IPS DF 6.9 (cell line): ENCODE measurements around the gene TRIM44.

Experiments
- DNase-seq: peaks from one replicate; pipeline ENCODE4 v3.0.0-alpha.2; 2013; ENCODE audit warnings: low read depth, low spot score
- H3K27ac ChIP-seq: one replicate; pipeline ENCODE4 v1.5.1; 2013; ENCODE audit warnings: low read length, control low read depth
- H3K27me3 ChIP-seq: 2 replicates; pipeline ENCODE4 v1.6.1; 2013; ENCODE audit warnings: mild to moderate bottlenecking, low read length; ENCODE audit not compliant: control insufficient read depth, insufficient read depth
- H3K36me3 ChIP-seq: 2 replicates; pipeline ENCODE4 v1.6.1; 2013; ENCODE audit warnings: low read length; ENCODE audit not compliant: control insufficient read depth, insufficient read depth
- H3K4me1 ChIP-seq: 2 replicates; pipeline ENCODE4 v1.6.1; 2013; ENCODE audit warnings: low read length; ENCODE audit not compliant: control insufficient read depth, insufficient read depth
- H3K4me3 ChIP-seq: 2 replicates; pipeline ENCODE4 v1.5.1; 2013; ENCODE audit warnings: mild to moderate bottlenecking, low read length
- H3K9me3 ChIP-seq: 2 replicates; pipeline ENCODE4 v1.6.1; 2013; ENCODE audit warnings: low read length, inconsistent platforms; ENCODE audit not compliant: control insufficient read depth, insufficient read depth
- WGBS: extraction: QIAGEN DNeasy Blood & Tissue Kit; methylation state at CpG from one replicate; pipeline ENCODE4 v1.1.7; 2013; ENCODE audit warnings: mixed read lengths, missing lambda C conversion rate; ENCODE audit not compliant: insufficient read length, insufficient coverage; 5-methylcytosine and 5-hydroxymethylcytosine counted together

Gene TRIM44

DNA sequence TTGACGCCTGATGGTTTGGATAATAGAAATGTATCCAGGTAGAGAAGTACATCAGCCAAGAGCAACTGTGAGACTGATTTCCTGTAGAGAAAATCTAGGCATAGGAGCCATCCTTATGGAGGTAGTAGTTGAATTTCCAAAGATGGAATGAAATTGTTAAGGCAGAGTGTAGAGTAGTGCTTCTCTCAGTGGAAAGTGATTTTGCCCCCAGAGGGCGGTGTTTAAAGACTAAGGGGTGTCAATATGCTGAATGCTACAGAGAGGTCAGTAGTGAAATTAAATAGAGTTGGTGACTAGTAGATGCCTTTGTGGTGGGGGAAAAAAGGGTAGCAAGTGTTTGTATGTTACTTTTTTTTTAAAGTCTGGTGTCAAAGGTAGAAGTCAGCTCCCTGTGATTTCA is 54.5 kb downstream of the TRIM44 start:
- Histone ChIP-seq H3K27ac (no peak overlapping the region), H3K36me3 (no peaks in the 10 kb centered on the region), H3K27me3 (no peaks in the 10 kb centered on the region), H3K4me3 (no peak overlapping the region), H3K9me3 (no peaks in the 10 kb centered on the region), H3K4me1 (peaks cover 1% of the 10 kb centered on the region; the same call in 1 of the 2 replicates)
- no peak for DNase-seq
- WGBS, result no CpG with 5 or more reads among the region's 2 CpGs

DNA sequence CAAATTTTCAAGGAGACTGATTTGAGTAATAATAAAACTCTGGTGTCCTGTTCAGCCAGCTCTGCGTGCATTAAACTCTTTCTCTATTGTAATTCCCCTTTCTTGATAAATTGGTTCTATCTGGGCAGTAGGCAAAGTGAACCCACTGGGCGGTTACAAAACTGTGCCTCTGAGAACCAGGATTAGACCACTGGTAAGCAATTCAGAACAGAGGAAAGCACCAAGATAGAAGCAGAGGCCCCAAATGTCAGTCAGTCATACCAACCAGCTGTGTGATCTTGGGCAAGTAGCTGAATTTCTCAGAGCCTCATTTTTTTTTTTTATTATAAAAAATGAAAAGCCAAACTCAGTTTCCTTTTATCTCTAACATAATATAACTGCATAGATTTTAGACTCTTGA is 54.9 kb downstream of the TRIM44 start:
- peaks cover 1% of the 10 kb centered on the region; the same call in 1 of the 2 replicates for H3K4me1 ChIP-seq
- no CpG with 5 or more reads among the region's 2 CpGs for WGBS
- H3K9me3 ChIP-seq, result no peaks in the 10 kb centered on the region
- H3K27me3 ChIP-seq, result no peaks in the 10 kb centered on the region
- no peaks in the 10 kb centered on the region for H3K36me3 ChIP-seq
- no peak overlapping the region for H3K4me3 ChIP-seq
- no peak for DNase-seq
- H3K27ac ChIP-seq, result no peak overlapping the region

GRCh38 chr11:35721651-35722282 is 59.2 kb downstream of the TRIM44 start:
- DNase-seq, result no peak
- Histone ChIP-seq H3K36me3 (no peaks in the 10 kb centered on the region), H3K27me3 (no peaks in the 10 kb centered on the region), H3K9me3 (no peaks in the 10 kb centered on the region), H3K4me3 (no peak overlapping the region), H3K4me1 (peaks cover 1% of the 10 kb centered on the region; the same call in 1 of the 2 replicates), H3K27ac (no peak overlapping the region)
- no CpG with 5 or more reads among the region's 2 CpGs for WGBS

DNA sequence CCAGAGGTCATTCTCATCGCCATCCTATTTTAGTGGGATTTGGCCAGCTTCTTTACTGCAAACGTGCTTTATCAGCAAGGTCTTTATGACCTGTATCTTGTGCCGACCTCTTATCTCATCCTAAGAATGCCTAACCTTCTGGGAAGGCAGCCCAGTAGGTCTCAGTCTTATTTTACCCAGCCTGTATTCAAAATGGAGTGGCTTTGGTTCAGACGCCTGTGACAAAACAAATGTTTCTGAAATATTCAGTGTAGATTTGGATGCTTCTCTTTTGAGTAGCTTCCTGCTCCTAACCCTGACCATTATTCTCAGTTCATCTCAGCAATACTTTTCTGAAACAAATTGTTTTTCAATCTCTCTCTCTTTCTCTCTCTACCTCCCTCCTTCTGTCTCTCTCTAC is 60.1 kb downstream of the TRIM44 start:
- Histone ChIP-seq H3K27ac (no peak overlapping the region), H3K36me3 (no peaks in the 10 kb centered on the region), H3K4me3 (no peak overlapping the region), H3K27me3 (no peaks in the 10 kb centered on the region), H3K4me1 (peaks cover 1% of the 10 kb centered on the region; the same call in 1 of the 2 replicates), H3K9me3 (no peaks in the 10 kb centered on the region)
- no CpG with 5 or more reads among the region's 4 CpGs for WGBS
- DNase-seq, result no peak

- H3K4me3 ChIP-seq, result no peak overlapping the region
- no peak for DNase-seq
- no peaks in the 10 kb centered on the region for H3K9me3 ChIP-seq
- no peak overlapping the region for H3K27ac ChIP-seq
- WGBS, result 100% methylated on average over 1 of the region's 1 CpG
- H3K36me3 ChIP-seq, result no peaks in the 10 kb centered on the region
- H3K4me1 ChIP-seq, result peaks cover 1% of the 10 kb centered on the region; the same call in 1 of the 2 replicates
- H3K27me3 ChIP-seq, result no peaks in the 10 kb centered on the region
Observed at GRCh38 chr11:35723493-35723892, 60.9 kb downstream of the TRIM44 start.

GRCh38 chr11:35723913-35724312 is 61.3 kb downstream of the TRIM44 start:
- DNase-seq, result no peak
- no peaks in the 10 kb centered on the region for H3K36me3 ChIP-seq
- H3K27me3 ChIP-seq, result no peaks in the 10 kb centered on the region
- H3K9me3 ChIP-seq, result no peaks in the 10 kb centered on the region
- WGBS, result no CpG with 5 or more reads among the region's 2 CpGs
- no peak overlapping the region for H3K27ac ChIP-seq
- H3K4me3 ChIP-seq, result no peak overlapping the region
- H3K4me1 ChIP-seq, result peaks cover 1% of the 10 kb centered on the region; the same call in 1 of the 2 replicates

DNA sequence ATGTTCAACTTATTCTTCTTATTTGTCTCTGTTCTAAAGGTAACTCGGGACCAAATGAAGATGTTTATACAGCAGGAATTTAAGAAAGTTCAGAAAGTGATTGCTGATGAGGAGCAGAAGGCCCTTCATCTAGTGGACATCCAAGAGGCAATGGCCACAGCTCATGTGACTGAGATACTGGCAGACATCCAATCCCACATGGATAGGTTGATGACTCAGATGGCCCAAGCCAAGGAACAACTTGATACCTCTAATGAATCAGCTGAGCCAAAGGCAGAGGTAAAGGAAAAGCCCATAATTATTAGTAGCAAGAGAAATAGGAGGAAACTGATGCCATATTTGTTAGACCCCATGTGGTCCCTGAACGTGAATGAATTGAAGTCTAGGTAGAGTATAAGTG is 63.3 kb downstream of the TRIM44 start:
- Histone ChIP-seq H3K27ac (no peak overlapping the region), H3K36me3 (no peaks in the 10 kb centered on the region), H3K9me3 (no peaks in the 10 kb centered on the region), H3K4me1 (peaks cover 1% of the 10 kb centered on the region; the same call in 1 of the 2 replicates), H3K27me3 (no peaks in the 10 kb centered on the region), H3K4me3 (no peak overlapping the region)
- no CpG with 5 or more reads among the region's 2 CpGs for WGBS
- DNase-seq, result no peak

DNA sequence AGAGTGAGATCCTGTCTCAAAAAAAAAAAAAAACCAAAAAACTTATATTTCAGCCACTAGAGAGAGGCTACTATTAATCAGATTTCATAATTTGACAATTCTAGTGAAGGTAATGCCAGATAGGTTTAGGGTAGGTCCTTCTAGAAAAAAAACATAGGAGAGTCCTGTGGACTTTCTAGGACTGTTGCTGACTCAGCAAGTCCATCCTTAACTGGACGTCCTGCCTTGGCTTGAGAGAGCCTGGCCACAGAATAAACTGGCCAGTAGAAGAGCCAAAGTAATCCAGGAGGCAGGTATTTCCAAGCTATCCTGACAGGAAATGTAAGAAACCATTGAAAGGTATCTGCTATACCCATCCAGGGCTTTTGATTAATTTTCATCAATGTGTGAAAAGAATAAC is 64.6 kb downstream of the TRIM44 start:
- Histone ChIP-seq H3K9me3 (no peaks in the 10 kb centered on the region), H3K4me1 (no peaks in the 10 kb centered on the region), H3K27ac (no peak overlapping the region), H3K27me3 (no peaks in the 10 kb centered on the region), H3K4me3 (no peak overlapping the region), H3K36me3 (no peaks in the 10 kb centered on the region)
- WGBS, result no CpG with 5 or more reads among the region's 1 CpG
- no peak for DNase-seq

- no peaks in the 10 kb centered on the region for H3K4me1 ChIP-seq
- no peaks in the 10 kb centered on the region for H3K36me3 ChIP-seq
- no peaks in the 10 kb centered on the region for H3K27me3 ChIP-seq
- no peaks in the 10 kb centered on the region for H3K9me3 ChIP-seq
- DNase-seq, result no peak
- H3K4me3 ChIP-seq, result no peak overlapping the region
- H3K27ac ChIP-seq, result no peak overlapping the region
Observed at GRCh38 chr11:35730254-35730653, 67.7 kb downstream of the TRIM44 start.

- Histone ChIP-seq H3K36me3 (no peaks in the 10 kb centered on the region), H3K27ac (no peak overlapping the region), H3K4me3 (no peak overlapping the region), H3K9me3 (no peaks in the 10 kb centered on the region), H3K4me1 (no peaks in the 10 kb centered on the region), H3K27me3 (no peaks in the 10 kb centered on the region)
- DNase-seq, result no peak
- no CpG with 5 or more reads among the region's 2 CpGs for WGBS
Observed at GRCh38 chr11:35734669-35735410, 72.3 kb downstream of the TRIM44 start.

- H3K36me3 ChIP-seq, result no peaks in the 10 kb centered on the region
- no peak for DNase-seq
- no peaks in the 10 kb centered on the region for H3K4me1 ChIP-seq
- H3K27ac ChIP-seq, result no peak overlapping the region
- H3K4me3 ChIP-seq, result no peak overlapping the region
- H3K9me3 ChIP-seq, result no peaks in the 10 kb centered on the region
- H3K27me3 ChIP-seq, result no peaks in the 10 kb centered on the region
- WGBS, result no CpG with 5 or more reads among the region's 2 CpGs
Observed at GRCh38 chr11:35735411-35735810, 72.8 kb downstream of the TRIM44 start.
